ENCODE results near the gene COL6A6. TPM values are rescaled to one million over a fixed set of nuclear protein-coding genes. Genes with fewer than 3 reads are reported as not detected.

COL6A6 gene
- total and polyA plus RNA-seq, 10 donors = 0.24 to 6.5 (median 0.94) TPM; not detected in 1

GRCh38 chr3:130557336-130558035 is 40.5 kb downstream of the COL6A6 start:
- intact Hi-C loops (cut with DNase I; ENCODE audit: low total_unique reads) = no loop called here
- H3K27me3 ChIP-seq (replicated peaks in 1 of 7) = no peaks in the 10 kb centered on the region
- no peak overlapping the region for H3K27ac ChIP-seq
- TF ChIP-seq POLR2A (IDR thresholded peaks at IDR 0.05) (no peak), CTCF (IDR thresholded peaks at IDR 0.05 in 8 of 11, conservative IDR thresholded peaks at IDR 0.05 in 3 of 11) (no peak), POLR2AphosphoS5 (IDR thresholded peaks at IDR 0.05) (no peak)
- no peaks in the 10 kb centered on the region for H3K4me1 ChIP-seq
- H3K36me3 ChIP-seq = no peaks in the 10 kb centered on the region
- 76 to 92% (median 83%) methylated on average over 3 of the region's 3 CpGs for WGBS, 5 donors
- no peak overlapping the region for H3K4me3 ChIP-seq
- no peak for DNase-seq
- peaks cover 0 to 19% (median 8%) of the 10 kb centered on the region in 8 donors for H3K9me3 ChIP-seq

- intact Hi-C loops (cut with DNase I; ENCODE audit: low total_unique reads) = no loop called here
- Histone ChIP-seq H3K27ac (no peak overlapping the region), H3K9me3 (peaks cover 0 to 11% (median 0%) of the 10 kb centered on the region in 8 donors), H3K4me3 (no peak overlapping the region), H3K27me3 (replicated peaks in 1 of 7) (no peaks in the 10 kb centered on the region), H3K4me1 (no peaks in the 10 kb centered on the region), H3K36me3 (no peaks in the 10 kb centered on the region)
- WGBS, 5 donors = 82 to 96% (median 89%) methylated on average over 4 of the region's 4 CpGs
- TF ChIP-seq CTCF (IDR thresholded peaks at IDR 0.05 in 8 of 11, conservative IDR thresholded peaks at IDR 0.05 in 3 of 11) (no peak), POLR2AphosphoS5 (IDR thresholded peaks at IDR 0.05) (no peak)
- no peak for DNase-seq
Measured at GRCh38 chr3:130558366-130558765, 41.4 kb downstream of the COL6A6 start.

DNA sequence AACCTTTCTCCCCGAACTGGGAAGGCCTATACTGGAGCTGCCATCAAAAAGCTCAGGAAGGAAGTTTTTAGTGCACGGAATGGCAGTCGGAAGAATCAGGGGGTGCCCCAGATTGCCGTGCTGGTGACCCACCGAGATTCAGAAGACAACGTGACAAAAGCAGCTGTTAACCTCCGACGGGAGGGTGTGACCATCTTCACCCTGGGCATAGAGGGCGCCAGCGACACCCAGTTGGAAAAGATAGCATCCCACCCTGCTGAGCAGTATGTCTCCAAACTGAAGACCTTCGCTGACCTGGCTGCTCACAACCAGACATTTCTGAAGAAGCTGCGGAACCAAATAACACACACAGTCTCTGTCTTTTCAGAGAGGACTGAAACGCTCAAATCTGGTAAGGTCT is 48.2 kb downstream of the COL6A6 start:
- intact Hi-C loops (cut with DNase I; ENCODE audit: low total_unique reads) = no loop called here

More for the DNA sequence above, 48.2 kb downstream of the COL6A6 start:
- H3K27ac ChIP-seq = no peak overlapping the region
- no peak overlapping the region for H3K4me3 ChIP-seq
- WGBS, 5 donors = 77 to 87% (median 82%) methylated on average over 13 of the region's 13 CpGs
- H3K4me1 ChIP-seq = no peaks in the 10 kb centered on the region
- no peak for DNase-seq
- TF ChIP-seq POLR2AphosphoS5 (IDR thresholded peaks at IDR 0.05) (no peak), POLR2A (IDR thresholded peaks at IDR 0.05) (no peak), CTCF (IDR thresholded peaks at IDR 0.05 in 8 of 11, conservative IDR thresholded peaks at IDR 0.05 in 3 of 11) (no peak)
- no peaks in the 10 kb centered on the region for H3K36me3 ChIP-seq
- no peaks in the 10 kb centered on the region for H3K9me3 ChIP-seq
- no peaks in the 10 kb centered on the region for H3K27me3 ChIP-seq (replicated peaks in 1 of 7)

Other genes with a start within 250 kb of the COL6A6 start
- under 1 TPM in 2 of 7 donors, not detected in 5; 0.07 to 0.15 TPM for gene COL6A5, start 171.5 kb upstream of the COL6A6 start, total RNA-seq
- not detected for gene COL6A5, start 171.5 kb upstream of the COL6A6 start, polyA plus RNA-seq
- 10 to 100 TPM; 25.2 to 44.2 (median 32.7) TPM for gene PIK3R4, start 229.7 kb downstream of the COL6A6 start, total RNA-seq
- gene PIK3R4, start 229.7 kb downstream of the COL6A6 start, polyA plus RNA-seq = 10 to 100 TPM; 21.6 to 28.3 (median 26.6) TPM

Measured in spleen (tissue), 11 donors.